SIG-M5 treated with dmso at 0.1 percent for 504 hours (cell line): Measurements from ENCODE around the gene EIF1B.

ENCODE experiments used
- DNase-seq: peaks from one replicate; lab custom pipeline; 2025; ENCODE audit not compliant: unreplicated experiment; lab: John Stamatoyannopoulos, UW

Gene EIF1B

DNA sequence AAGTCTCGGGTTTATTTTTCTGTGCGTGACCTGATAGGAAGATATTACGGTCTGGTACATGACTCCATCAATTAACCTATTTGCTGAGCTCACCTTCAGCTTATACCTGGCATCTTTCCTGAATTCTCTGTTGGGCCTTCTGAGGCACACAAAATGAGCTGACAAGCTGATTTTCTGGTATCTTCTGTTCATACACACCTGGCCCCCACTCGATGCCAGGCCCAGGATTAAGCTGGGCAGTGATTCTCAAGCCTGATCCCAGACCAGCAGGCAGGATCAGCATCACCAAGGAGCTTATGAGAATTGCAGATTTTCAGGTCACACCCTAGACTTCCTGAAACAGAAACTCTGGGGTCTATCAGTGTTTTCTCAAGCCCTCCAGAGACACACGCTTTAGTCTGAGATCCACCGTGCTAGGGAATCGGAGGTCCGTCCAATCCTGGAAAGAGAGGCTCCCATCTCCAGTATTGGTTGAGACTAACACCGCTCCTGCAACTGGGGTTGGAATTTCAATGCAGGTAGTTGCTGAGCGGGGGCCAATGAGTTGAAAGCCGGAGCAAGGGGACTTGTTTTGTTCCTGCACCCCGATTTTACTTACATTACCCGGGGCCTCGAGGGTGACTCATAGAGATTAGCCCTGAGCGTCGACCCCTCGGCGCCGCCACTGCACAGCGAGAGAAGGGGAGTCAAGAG lies 636 bp upstream of the EIF1B start:
- no peak for DNase-seq

DNA sequence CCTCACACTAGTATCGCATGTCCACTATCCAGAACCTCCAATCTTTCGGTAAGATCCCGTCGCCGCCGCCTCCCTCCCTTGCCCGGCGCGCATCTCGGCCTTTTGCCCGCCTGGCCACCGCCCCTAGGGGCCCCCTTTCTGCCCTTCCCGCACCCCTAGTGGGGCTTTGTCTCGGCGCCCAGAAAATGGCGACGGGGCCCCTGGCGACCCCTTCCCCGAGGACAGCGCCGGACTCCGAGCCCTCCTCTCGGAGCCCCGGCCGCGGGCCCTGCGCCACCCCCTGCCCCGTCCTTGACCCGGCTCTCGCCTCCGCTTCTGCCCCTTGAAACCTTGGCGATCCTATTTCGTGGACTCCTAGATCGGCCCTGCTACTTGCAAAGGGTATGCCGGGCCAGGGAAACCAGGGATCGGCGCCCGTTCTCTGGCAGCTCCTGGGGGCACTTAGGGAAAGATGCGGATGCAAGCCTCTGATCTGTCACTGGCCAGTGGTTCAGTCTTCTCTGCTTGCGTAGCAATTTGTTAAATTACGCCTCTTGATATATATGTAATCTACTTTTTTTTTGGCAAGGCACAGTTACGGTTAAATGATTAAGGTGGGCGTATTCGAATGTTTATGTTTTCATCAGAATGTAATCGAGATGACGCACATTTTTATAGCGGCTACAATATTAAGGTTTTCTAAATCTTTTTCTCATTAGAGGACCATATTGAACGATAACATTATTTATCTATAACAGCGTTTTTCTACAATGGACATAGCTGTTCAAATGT lies 603 bp downstream of the EIF1B start:
- no peak for DNase-seq

DNA sequence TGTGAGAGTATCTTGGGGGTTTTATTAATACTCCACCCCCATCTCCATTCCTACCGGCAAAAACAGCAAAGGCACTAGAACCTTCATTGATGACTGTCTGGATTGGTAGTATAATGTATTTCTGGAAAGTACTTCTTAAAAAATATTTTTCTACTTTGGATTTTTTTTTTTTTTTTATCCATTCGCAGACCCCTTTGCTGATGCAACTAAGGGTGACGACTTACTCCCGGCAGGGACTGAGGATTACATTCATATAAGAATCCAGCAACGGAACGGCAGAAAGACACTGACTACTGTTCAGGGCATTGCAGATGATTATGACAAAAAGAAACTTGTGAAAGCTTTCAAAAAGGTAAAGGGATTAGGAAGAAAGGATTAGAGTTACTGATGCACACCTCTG lies 1.2 kb downstream of the EIF1B start:
- DNase-seq = peak; percentile 15

DNA sequence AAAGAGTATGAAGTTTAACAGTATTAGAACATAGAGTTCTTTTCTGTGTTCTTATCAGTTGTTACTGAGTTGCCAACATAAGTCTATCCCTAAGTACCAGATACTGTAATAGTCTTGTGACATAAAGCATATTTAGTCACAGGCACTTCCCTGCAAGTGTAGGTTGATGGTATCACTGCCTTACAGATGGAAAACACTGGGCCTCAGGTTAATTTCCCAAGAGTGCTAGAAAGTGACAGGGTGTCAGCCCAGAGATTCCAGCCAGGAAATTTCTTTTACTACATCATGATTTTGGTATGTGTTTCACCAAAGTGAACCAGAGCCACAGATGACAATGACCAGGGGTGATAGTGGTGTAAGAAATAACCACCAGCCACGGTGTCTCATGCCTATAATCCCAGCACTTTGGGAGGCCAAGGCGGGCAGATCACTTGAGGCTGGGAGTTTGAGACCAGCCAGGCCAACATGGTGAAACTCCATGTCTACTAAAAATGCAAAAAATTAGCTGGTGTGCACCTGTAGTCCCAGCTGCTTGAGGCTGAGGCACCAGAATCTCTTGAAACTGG lies 3.2 kb downstream of the EIF1B start:
- DNase-seq = no peak

DNA sequence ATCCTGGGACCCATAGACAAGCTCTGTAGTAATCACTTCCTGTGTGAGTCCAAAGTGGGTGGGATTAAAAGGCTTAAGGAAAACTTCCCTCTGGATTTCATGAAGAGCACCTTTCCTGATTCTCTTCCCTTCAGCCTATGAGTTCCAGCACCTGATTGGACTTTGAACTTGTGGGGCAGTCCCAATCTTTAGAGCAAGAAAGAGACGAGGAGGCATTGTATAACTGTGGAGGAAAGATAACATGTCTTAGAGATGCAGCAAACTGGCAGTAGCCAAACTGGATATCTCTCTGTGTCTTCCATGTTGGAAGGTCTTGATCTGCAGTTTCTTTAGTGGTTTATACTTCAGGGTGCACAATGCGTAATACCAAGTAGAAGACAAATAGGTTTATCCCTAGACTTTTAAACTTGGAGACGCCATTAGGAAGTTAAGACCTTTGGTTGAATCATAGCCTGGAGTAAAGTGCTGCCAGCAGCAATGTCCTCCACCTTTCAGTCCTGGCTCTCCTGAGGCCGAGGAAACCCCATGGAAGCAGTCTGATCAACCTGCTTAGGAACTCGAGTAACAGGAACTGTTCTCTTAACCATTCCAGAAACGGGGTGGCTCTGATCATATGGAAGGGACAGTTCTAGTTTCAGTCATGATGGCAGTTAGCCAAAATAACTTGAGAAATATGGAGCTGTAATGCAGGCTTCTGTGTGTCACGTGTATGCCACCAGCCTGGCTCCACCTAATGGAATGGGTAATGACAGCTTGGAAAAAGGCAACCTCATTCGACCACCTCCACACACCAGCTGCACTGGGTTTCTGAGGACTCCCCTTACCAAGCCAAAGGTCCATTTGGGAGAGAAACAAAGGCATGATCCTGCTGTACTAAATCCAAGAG lies 4.7 kb downstream of the EIF1B start:
- peak; percentile 50 for DNase-seq

DNA sequence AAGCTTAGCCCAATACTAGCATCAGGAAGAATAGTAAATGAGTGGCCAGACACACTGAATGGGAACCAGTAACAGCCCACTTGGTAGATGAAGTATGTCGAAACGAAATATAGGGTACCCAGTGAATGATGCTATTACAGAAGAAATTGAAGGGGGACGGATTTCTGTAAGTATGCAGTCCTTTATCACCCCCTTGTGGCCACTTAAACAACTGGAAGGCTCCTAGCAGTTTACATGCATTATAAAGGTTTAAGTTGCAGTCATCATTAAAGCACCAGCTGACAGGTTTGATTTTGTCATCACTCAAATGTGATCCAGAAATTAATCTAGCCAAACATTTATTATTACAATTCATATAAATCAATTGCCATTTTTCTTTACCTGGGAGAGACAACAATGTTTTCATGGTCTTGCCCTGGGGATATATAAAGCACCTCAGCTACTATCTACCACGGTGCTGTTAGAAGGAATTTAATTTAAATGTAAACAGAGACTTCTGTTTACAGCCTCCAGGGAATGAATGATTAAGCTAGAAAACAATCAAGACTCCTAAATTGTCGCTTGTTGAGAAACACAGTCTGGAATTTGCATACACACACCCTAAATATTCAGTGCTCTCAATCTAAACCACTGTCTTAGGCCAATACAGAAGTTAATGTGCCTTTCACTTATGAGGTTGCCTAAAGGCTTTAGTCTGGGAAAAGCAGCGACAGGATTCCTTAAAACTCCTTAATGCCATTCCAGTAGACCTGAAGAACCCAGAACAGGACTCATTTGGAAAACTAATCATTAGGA lies 7.8 kb downstream of the EIF1B start:
- peak; percentile 76 for DNase-seq

DNA sequence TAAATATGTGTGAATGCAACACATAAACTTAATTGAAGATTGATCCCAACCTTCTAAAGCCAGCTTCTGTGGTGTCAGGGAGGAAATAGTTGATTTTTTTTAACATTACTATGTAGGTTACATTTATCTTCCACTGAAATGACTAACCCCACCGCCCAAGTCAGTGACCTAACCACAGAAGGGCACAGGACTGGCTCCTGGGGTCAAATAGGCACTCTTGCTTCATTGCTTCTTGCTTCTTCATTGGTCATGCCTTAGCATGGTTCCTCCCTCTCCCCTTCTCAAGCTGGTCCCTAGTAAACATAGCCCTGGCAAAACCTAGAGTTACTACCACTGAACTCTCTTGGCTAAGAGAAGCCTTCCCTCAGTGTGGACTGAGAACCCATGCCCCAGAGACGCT lies 12.3 kb downstream of the EIF1B start:
- DNase-seq = no peak

DNA sequence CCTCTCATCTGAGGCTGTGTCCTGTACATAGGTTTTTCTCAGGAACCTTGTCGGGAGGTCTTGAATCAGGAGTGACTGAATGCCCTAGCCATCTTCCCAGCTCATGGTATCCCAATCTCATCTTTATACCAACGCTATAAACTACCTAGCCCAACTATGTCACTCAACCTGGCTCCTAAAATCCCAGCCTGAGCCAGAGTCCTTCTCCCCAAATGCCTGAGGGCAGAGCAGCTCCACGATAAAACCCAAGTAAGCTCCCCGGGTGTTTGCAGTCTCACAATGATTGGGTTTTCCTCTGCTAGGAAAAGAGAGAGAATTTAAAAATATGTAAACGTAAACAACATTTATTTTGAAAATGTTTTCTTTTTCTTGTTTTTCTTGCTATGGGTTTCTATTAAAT lies 14.4 kb downstream of the EIF1B start:
- no peak for DNase-seq

DNA sequence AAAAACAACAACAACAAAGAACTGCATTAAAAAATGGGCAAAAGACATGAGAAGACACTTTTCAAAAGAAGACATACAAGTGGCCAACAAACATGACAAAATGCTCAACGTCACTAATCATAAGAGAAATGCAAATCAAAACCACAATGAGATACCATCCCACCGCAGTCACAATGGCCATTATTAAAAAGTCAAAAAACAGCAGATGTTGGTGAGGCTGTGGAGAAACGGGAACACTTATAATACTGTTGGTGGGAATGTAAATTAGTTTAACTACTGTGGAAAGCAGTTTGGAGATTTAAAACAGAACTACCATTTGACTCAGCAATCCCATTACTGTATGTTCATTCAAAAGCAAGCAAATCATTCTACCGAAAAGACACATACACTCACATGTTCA lies 15.1 kb downstream of the EIF1B start:
- no peak for DNase-seq

DNA sequence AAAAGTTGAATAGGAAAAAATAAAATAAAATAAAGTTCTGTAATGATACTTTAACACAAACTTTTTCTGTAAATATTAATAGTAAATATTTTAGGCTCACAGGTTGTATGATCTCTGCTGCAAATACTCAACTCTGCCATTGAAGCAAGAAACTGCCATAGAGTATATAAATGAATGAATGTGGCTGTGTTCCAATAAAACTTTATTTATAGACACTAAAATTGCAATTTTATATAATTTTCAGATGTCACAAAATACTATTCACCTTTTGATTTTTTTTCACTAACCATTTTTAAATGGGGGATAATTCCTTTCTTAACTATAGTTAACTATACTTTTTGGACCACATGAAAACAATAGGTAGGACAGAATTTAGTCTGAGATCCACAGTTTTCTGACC lies 16.0 kb downstream of the EIF1B start:
- DNase-seq = no peak

DNA sequence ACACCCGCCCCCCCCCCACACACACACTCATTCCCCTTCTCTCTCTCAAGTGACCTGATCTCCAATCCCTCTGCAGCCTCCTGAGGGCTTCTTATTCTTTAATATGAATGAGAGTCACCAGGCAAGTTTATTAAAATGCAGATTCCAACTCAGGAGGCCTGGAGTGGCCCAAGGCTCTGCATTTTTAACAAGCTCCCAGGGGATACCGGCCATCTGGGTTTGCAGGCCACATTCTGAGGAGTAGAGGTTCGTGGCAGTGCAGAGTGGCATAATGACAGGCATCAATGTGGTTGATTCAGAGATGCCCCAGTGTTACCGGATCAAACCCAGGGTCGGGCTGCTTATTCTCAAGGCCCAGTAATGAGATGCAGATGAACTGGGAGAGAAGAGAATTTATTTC lies 18.9 kb downstream of the EIF1B start:
- DNase-seq = no peak

DNA sequence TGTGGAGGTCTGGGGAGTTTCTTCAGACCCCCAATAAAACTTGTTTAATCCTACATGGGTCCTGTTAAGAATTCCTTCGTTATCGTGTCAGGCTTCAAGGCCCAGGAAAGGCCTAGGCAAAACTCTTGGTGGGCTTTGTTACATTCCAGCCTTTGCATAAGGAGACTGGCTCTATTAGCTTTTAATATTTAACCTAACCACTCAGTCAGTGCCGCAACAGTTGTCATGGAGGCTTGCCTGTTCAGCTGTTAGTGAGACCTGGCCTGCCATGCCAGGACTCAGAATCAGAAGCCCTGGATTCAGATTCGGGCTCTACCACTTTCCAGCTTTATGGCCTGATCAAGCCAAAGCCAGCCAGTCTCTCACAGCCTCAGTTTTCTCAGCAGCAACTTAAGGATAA lies 19.6 kb downstream of the EIF1B start:
- DNase-seq = no peak

DNA sequence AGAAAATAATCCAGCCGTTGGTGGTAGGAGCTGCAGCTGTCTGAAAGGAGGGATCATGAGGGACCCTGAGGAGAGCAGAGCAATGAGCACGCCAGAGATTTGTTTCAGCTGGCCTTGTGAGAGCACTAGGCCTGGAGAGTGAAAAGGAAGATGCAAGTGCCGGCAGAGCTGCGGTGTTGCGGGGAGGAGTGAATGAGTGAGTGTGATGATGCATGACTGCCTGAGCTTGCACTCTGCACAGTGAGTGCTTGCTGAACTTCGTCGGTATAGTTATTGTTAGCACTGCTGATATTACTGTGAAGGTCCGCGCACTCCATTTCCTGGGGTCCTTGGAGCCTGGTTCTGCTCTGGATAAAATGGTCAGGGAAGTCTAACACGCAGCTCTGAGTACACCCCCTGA lies 23.2 kb downstream of the EIF1B start:
- DNase-seq = no peak

DNA sequence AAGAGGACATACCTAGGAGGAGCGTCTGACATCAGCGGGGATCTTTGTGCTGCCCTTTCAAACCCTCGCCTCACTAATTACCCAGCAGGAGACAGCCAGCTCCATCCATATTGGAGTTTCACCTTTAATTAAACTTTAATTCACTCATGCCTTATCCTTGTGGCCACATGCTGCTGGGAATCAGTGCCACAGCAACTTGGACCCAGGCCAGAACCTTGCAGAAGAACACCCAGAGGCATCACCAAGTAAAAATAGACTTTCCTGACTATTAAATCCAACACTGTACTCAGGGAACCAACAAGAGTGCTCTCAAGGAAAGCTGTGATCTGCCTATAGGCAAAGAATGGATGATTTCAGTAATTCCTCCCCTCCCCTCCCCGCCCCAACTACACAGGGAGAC lies 23.9 kb downstream of the EIF1B start:
- no peak for DNase-seq

DNA sequence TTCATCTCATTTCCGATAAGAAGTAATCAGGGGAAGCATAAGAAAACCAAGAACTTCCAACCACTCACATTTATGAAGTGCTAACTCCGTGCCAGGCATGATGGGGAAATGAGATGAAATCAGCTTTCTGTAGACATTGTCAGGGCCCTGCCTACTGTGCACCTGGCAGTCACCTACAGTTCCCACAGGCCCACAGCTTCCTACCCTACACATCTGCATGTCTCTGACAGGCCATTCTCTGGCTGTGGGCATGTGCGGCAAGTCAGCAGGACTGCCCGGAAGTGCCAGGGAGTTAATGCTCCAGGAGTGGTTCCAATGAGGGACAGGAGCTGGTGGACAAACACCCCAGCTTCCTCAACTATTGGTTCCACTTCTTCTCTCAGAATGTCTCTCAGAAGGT lies 24.3 kb downstream of the EIF1B start:
- DNase-seq = no peak

DNA sequence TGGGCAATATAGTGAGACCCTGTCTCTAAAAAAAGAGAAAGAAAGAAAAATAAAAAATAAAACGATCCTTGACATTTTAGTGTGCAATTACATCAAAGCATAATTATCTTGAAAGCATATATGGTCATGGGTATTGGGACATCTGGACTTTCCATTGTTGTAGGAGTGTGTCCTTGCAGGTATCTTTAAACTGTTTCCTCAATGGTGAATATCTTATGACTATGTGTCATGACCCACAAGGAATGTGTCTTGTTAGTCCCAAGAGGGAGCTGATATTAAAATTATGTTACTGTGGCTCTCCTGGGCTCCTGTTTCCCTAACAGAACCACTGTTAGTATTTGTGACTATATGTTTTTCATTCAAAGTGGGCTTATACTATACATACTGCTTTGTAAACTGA lies 26.6 kb downstream of the EIF1B start:
- DNase-seq = no peak

DNA sequence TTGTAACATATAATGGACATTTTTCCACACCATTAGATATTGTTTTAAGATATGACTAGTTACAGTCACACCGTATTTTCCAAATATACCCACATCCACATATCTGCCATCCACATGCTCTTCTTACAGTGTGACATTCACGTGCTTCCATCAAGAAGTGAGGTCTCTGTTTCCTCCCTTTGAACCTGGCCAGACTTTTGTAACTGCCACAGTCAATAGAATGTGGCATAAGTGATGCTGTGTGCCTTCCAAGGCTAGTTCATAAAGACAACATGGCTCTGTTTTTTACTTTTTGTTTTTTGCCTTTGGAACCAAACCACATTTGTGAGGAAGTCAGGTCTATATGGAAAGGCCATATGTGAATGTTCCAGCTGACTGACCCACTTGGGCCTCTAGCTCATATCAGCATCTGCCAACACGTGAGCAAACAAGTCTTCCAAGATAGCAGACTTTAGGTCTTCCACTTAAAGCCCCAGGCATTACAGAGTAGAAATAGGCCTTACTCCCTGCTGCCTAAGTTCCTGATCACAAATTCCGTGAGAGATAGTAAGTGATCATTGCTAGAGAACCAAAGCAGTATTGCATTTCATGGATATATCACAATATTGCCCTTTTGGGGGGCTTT lies 27.1 kb downstream of the EIF1B start:
- DNase-seq = no peak

DNA sequence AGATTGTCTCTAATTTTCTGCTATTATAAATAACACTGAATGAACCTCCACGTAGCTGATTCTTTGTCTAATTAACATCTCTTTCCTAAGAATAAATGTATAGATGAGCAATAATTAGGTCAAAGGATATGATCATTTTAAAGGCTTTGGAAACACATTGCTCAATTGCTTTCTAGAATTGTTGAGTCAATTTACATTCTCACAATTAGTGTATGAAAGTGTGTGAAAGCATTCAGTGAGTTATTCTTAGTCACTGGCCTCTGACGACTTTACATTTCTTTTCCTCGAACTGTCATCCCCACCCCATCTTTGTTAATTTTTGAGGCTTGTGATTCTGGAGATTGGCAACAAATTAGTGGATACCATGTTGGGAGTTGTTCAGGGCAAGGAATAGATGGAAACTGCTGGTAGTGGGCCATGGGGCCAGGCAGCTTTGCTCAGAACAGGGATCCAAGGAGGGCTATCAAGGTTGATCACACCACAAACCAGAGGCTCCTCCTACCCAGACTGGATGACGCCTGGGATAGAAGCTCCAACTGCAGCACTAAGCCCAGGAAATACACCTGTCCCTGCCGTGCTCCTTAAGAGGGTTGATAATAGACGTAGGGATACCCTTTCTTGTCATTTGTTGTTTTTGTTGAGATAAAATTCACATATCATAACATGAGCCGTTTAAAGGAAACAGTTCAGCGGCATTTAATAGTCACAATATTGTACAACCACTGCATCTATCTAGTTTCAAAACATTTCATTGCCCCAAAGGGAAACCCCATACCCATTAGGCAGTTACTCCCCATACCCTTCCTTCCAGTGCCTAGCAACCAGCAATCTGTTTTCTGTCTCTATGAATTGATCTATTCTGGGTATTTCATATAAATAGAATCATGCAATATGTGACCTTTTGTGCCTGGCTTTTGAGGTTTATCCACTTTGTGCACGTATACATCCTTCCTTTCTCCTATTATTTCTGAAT lies 27.9 kb downstream of the EIF1B start:
- no peak for DNase-seq

DNA sequence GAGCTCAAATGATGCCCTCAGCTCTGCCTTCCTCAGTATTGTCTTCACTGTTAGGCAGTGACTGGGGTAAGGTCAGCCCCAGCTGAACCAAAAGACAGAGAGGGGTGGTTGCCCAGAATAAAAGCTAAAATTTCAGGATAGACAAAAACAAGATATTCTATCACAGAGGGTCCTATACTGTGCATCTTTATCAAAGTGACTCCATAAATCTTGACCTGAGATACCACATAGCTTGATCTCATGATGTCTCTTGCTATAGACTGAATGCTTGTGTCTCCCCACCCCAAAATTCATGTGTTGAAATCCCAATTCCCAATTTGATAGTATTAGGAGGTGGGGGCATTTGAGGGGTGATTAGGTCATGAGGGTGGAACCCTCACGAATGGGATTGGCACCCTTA lies 30.4 kb downstream of the EIF1B start:
- no peak for DNase-seq
